ENCODE data around the gene PRKCH. TPM values are rescaled to one million over a fixed set of nuclear protein-coding genes. Genes with fewer than 3 reads are reported as not detected.

The PRKCH gene
- total and polyA plus RNA-seq, 2 donors (not counting 3 experiments of a cell fraction or from before 2014, with no cell fraction given), result 97.7 to 103 TPM

DNA sequence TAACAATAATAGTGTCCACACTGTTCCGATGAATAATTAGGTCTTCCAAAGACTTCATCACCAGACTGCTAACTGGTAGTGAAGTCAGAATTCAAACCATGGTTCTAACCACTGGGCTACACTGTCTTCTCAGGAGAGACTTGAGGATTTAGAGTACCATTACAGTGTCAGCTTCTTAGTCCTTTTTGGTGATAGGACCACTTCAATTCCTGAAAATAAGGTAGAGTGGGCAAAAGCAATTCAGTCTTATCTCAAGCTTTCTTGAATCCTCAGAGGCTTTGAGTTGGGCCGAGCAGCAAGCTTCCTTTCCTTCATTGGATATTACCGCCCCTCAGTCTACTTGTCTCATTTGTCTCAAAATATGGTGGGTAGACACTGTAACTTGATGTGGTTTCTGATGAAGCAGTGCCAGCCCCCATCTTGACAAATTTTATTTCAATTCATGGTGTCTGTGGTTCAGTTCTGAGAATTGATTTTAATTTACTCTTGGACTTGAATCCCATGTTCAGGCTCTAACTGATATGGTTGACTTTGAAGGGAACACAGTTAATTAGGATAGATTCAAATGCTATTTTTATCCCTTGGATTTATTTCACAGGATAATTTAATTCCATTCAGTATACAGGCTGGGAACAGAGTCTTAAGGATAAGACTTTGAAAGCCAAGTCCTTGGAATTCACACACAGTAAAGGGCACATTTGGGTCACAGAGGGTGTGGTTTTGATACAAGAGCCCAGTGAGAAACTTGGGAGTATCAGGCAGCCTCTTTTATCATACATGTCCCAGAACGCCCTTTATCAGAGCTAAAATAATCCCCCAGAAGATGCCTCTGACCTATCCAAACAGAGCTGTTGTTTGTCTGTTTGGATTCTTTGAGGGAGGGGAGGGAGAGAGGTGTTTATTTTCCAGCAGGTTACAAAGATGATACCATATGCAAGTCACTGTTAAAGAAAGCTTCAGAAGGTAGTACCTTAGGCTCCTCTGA is 167.3 kb downstream of the PRKCH start:
- FAIRE-seq (no peak), DNase-seq (ENCODE audit: low read depth, low spot score) (no peak)
- intact Hi-C loops (cut with micrococcal nuclease) (no loop called here), dilution Hi-C loops (cut with MboI; ENCODE audit: extremely low pct_ligation_motif_present, low sequenced_read_pairs) (no loop called here)
- H3K4me1 ChIP-seq (ENCODE audit: control insufficient read depth, extremely low read depth, insufficient read depth, low read length), result peaks cover 18% of the 10 kb centered on the region
- no peak overlapping the region for H3K4me2 ChIP-seq (ENCODE audit: insufficient read depth, low read length)
- H4K20me1 ChIP-seq (replicated peaks; ENCODE audit: control insufficient read depth, extremely low read depth, insufficient read depth, low read length), result no peaks in the 10 kb centered on the region
- H3K36me3 ChIP-seq (ENCODE audit: control insufficient read depth in 2 of 2, extremely low read depth in 1 of 2, insufficient read depth in 2 of 2, low read length in 2 of 2), result peaks cover 13 to 22% of the 10 kb centered on the region in 2 experiments
- no peak overlapping the region for H3K27ac ChIP-seq (ENCODE audit: insufficient read depth, low read depth, low read length)
- TF ChIP-seq FOS (IDR thresholded peaks at IDR 0.05; ENCODE audit: borderline replicate concordance, insufficient read depth, low read length) (no peak), GATA2 (IDR thresholded peaks at IDR 0.05; ENCODE audit: insufficient read depth, insufficient read length, low read depth, low read length) (no peak), JUN (IDR thresholded peaks at IDR 0.05; ENCODE audit: borderline replicate concordance, insufficient read depth, insufficient read length, low read depth) (no peak), POLR2A (IDR thresholded peaks at IDR 0.05; ENCODE audit: low read depth, low read length) (no peak), POLR2AphosphoS5 (IDR thresholded peaks at IDR 0.05; ENCODE audit: insufficient read depth, low read depth, low read length) (no peak), EZH2 (IDR thresholded peaks at IDR 0.05; ENCODE audit: borderline replicate concordance, low read depth, low read length, severe bottlenecking) (no peak), MYC (IDR thresholded peaks at IDR 0.05; ENCODE audit: low read depth, low read length) (no peak)
- TF ChIP-seq, protein P1, sequence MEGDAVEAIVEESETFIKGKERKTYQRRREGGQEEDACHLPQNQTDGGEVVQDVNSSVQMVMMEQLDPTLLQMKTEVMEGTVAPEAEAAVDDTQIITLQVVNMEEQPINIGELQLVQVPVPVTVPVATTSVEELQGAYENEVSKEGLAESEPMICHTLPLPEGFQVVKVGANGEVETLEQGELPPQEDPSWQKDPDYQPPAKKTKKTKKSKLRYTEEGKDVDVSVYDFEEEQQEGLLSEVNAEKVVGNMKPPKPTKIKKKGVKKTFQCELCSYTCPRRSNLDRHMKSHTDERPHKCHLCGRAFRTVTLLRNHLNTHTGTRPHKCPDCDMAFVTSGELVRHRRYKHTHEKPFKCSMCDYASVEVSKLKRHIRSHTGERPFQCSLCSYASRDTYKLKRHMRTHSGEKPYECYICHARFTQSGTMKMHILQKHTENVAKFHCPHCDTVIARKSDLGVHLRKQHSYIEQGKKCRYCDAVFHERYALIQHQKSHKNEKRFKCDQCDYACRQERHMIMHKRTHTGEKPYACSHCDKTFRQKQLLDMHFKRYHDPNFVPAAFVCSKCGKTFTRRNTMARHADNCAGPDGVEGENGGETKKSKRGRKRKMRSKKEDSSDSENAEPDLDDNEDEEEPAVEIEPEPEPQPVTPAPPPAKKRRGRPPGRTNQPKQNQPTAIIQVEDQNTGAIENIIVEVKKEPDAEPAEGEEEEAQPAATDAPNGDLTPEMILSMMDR (IDR thresholded peaks at IDR 0.05; ENCODE audit: extremely low read depth in 1 of 2, insufficient read depth in 1 of 2, low read depth in 1 of 2, low read length in 2 of 2), result no peak
- TF ChIP-seq, protein P2, sequence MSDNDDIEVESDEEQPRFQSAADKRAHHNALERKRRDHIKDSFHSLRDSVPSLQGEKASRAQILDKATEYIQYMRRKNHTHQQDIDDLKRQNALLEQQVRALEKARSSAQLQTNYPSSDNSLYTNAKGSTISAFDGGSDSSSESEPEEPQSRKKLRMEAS (IDR thresholded peaks at IDR 0.05; ENCODE audit: insufficient read depth, insufficient read length), result no peak
- H3K9me3 ChIP-seq (replicated peaks; ENCODE audit: control insufficient read depth, insufficient read depth, low read length), result no peaks in the 10 kb centered on the region
- H3K79me2 ChIP-seq (ENCODE audit: control insufficient read depth, insufficient read depth, low read length), result no peaks in the 10 kb centered on the region
- BruUV-seq (replicated peaks), result no TSS peak
- H3K4me3 ChIP-seq (replicated peaks in 1 of 3; ENCODE audit: insufficient read depth in 1 of 3, low read depth in 1 of 3, low read length in 3 of 3), result no peak overlapping the region
- POLR2A ChIA-PET, result interaction anchor here (0.6 kb wide), 1 partner anchor 308 kb away, joined by 3 read pairs; no protein-coding TSS in a partner anchor
- H2AFZ ChIP-seq (ENCODE audit: low read depth, low read length), result no peak overlapping the region
- no peaks in the 10 kb centered on the region for H3K9me1 ChIP-seq (replicated peaks; ENCODE audit: control insufficient read depth, extremely low read depth, insufficient read depth, low read length)
- CTCF ChIA-PET, result no interaction called here
- no peaks in the 10 kb centered on the region for H3K27me3 ChIP-seq (ENCODE audit: control insufficient read depth in 2 of 2, insufficient read depth in 2 of 2, low read length in 2 of 2)
- no peak overlapping the region for H3K9ac ChIP-seq (replicated peaks; ENCODE audit: extremely low read depth, insufficient read depth, low read length)
